ENCODE data around the gene SLC15A5.

Gene SLC15A5

GRCh38 chr12:16277585-16277984 is at the start of gene SLC15A5:
SLC15A5 (minus strand) TSS chr12:16277685; CDS start chr12:16277685, 0 bp downstream.
- DNase-seq: no peak

- no peak for DNase-seq
These were observed 47.9 kb upstream of the SLC15A5 start for GRCh38 chr12:16325426-16325825.

- no peak for DNase-seq
These were observed 47.3 kb upstream of the SLC15A5 start for GRCh38 chr12:16324772-16325171.

GRCh38 chr12:16324272-16324671 is 46.8 kb upstream of the SLC15A5 start:
- DNase-seq: no peak

GRCh38 chr12:16323638-16324037 is 46.2 kb upstream of the SLC15A5 start:
- no peak for DNase-seq

GRCh38 chr12:16323010-16323409 is 45.5 kb upstream of the SLC15A5 start:
- DNase-seq: no peak

GRCh38 chr12:16310934-16311333 is 33.4 kb upstream of the SLC15A5 start:
- no peak for DNase-seq

GRCh38 chr12:16307856-16308475 is 30.5 kb upstream of the SLC15A5 start:
- DNase-seq: no peak

GRCh38 chr12:16303939-16304338 is 26.5 kb upstream of the SLC15A5 start:
- no peak for DNase-seq

- DNase-seq: no peak
These were observed 23.3 kb upstream of the SLC15A5 start for GRCh38 chr12:16300736-16301135.

- DNase-seq: no peak
These were observed 22.6 kb upstream of the SLC15A5 start for GRCh38 chr12:16300122-16300521.

GRCh38 chr12:16299403-16299802 is 21.9 kb upstream of the SLC15A5 start:
- no peak for DNase-seq

- no peak for DNase-seq
These were observed 20.0 kb upstream of the SLC15A5 start for GRCh38 chr12:16297521-16297920.

- no peak for DNase-seq
These were observed 17.0 kb upstream of the SLC15A5 start for GRCh38 chr12:16294376-16294956.

GRCh38 chr12:16291032-16291431 is 13.5 kb upstream of the SLC15A5 start:
- no peak for DNase-seq

GRCh38 chr12:16285586-16285985 is 8.1 kb upstream of the SLC15A5 start:
- no peak for DNase-seq

GRCh38 chr12:16282978-16283377 is 5.5 kb upstream of the SLC15A5 start:
- DNase-seq: no peak

- no peak for DNase-seq
These were observed 4.6 kb upstream of the SLC15A5 start for GRCh38 chr12:16282081-16282480.

GRCh38 chr12:16281157-16281556 is 3.7 kb upstream of the SLC15A5 start:
- no peak for DNase-seq

GRCh38 chr12:16272222-16272621 is 5.3 kb downstream of the SLC15A5 start:
- DNase-seq: no peak

GRCh38 chr12:16271062-16271461 is 6.4 kb downstream of the SLC15A5 start:
- DNase-seq: no peak

GRCh38 chr12:16269946-16270345 is 7.5 kb downstream of the SLC15A5 start:
- no peak for DNase-seq

- DNase-seq: no peak
These were observed 11.4 kb downstream of the SLC15A5 start for GRCh38 chr12:16266085-16266484.

- no peak for DNase-seq
These were observed 15.5 kb downstream of the SLC15A5 start for GRCh38 chr12:16261944-16262475.

GRCh38 chr12:16260206-16260605 is 17.3 kb downstream of the SLC15A5 start:
- no peak for DNase-seq
